ENCODE data around the gene MYLIP. TPM values are rescaled to one million over a fixed set of nuclear protein-coding genes. Genes with fewer than 3 reads are reported as not detected.

MYLIP gene
- total and polyA plus RNA-seq, 2 of the 13 experiments (the other 11 are each of a cell fraction or from before 2014, with no cell fraction given): 3.4 to 10.8 TPM

GRCh38 chr6:16158943-16159557 lies 30.2 kb downstream of the MYLIP start:
- Histone ChIP-seq H3K27me3 (ENCODE audit: control insufficient read depth in 1 of 2, insufficient read depth in 2 of 2, low read length in 2 of 2) (peaks cover 6 to 32% of the 10 kb centered on the region in 2 experiments; a peak in 4 of 5 replicates), H3K4me1 (ENCODE audit: insufficient read depth, low read length) (no peaks in the 10 kb centered on the region), H4K20me1 (ENCODE audit: insufficient read depth, low read length) (no peaks in the 10 kb centered on the region), H3K4me2 (ENCODE audit: low read depth, low read length) (no peak overlapping the region), H3K9me3 (ENCODE audit: low read length) (no peaks in the 10 kb centered on the region), H3K27ac (ENCODE audit: extremely low read length, insufficient read depth, low read length) (no peak overlapping the region), H3K36me3 (replicated peaks in 1 of 2; ENCODE audit: control insufficient read depth in 1 of 2, insufficient read depth in 2 of 2, low read length in 2 of 2) (no peaks in the 10 kb centered on the region), H2AFZ (ENCODE audit: low read length) (no peak overlapping the region), H3K79me2 (ENCODE audit: insufficient read depth, low read length) (no peaks in the 10 kb centered on the region), H3K9ac (ENCODE audit: insufficient read depth, low read depth, low read length) (no peak overlapping the region), H3K4me3 (replicated peaks in 1 of 3; ENCODE audit: insufficient read depth in 1 of 3, low read depth in 2 of 3, low read length in 3 of 3) (no peak overlapping the region)
- WGBS (ENCODE audit: low lambda C conversion rate): 5% methylated on average over 7 of the region's 7 CpGs
- ChIA-PET CTCF (ENCODE audit: low intra/inter-chr PET ratio, low total read pairs) (no interaction called here), POLR2A (no interaction called here)
- no peak for TF ChIP-seq ZNF33A (CRISPR knock-in tag; IDR thresholded peaks at IDR 0.05; ENCODE audit: borderline replicate concordance)
- no peak for TF ChIP-seq MAFF (IDR thresholded peaks at IDR 0.05; ENCODE audit: low read depth, low read length)
- TF ChIP-seq FOXJ3 (CRISPR knock-in tag; IDR thresholded peaks at IDR 0.05; ENCODE audit: borderline replicate concordance): no peak
- no peak for TF ChIP-seq ZNF790 (CRISPR knock-in tag; IDR thresholded peaks at IDR 0.05; ENCODE audit: borderline replicate concordance)
- ATAC-seq: no peak; the same call in 2 of the 3 replicates
- in situ Hi-C loops (cut with HindIII; ENCODE audit: extremely low pct_ligation_motif_present, low pct_unique_long_range_greater_than_20kb) (no loop called here), intact Hi-C loops (cut with micrococcal nuclease; ENCODE audit: unreplicated experiment) (no loop called here)
- BruUV-seq (replicated peaks): no TSS peak
- DNase-seq (ENCODE audit: low spot score): no peak
- FAIRE-seq: no peak

GRCh38 chr6:16160794-16161193 lies 31.9 kb downstream of the MYLIP start:
- CTCF ChIA-PET (ENCODE audit: low intra/inter-chr PET ratio, low total read pairs): no interaction called here
- ATAC-seq: no peak
- TF ChIP-seq ZNF589 (CRISPR knock-in tag; conservative IDR thresholded peaks at IDR 0.05) (no peak), ARNT2 (CRISPR knock-in tag; IDR thresholded peaks at IDR 0.05; ENCODE audit: low read depth) (no peak), NFE2L1 (CRISPR knock-in tag; IDR thresholded peaks at IDR 0.05; ENCODE audit: borderline replicate concordance) (no peak), GABPA (IDR thresholded peaks at IDR 0.05; ENCODE audit: low read depth, low read length) (no peak), GABPA (CRISPR knock-in tag; IDR thresholded peaks at IDR 0.05; ENCODE audit: low read depth) (no peak), NR1H2 (CRISPR knock-in tag; IDR thresholded peaks at IDR 0.05; ENCODE audit: borderline replicate concordance, low read depth) (no peak), TAF15 (IDR thresholded peaks at IDR 0.05; ENCODE audit: low read depth, low read length, poor library complexity, severe bottlenecking) (no peak), EZH2 (conservative IDR thresholded peaks at IDR 0.05; ENCODE audit: low read depth, low read length) (no peak), SIN3A (IDR thresholded peaks at IDR 0.05; ENCODE audit: borderline replicate concordance, low read depth, low read length) (no peak), DMTF1 (CRISPR knock-in tag; IDR thresholded peaks at IDR 0.05) (no peak)

More at GRCh38 chr6:16160794-16161193, 31.9 kb downstream of the MYLIP start:
- in situ Hi-C loops (cut with HindIII; ENCODE audit: extremely low pct_ligation_motif_present, low pct_unique_long_range_greater_than_20kb): no loop called here
- no peak overlapping the region for H3K4me2 ChIP-seq (ENCODE audit: low read depth, low read length)
- H3K9ac ChIP-seq (ENCODE audit: insufficient read depth, low read depth, low read length): no peak overlapping the region
- H4K20me1 ChIP-seq (ENCODE audit: insufficient read depth, low read length): no peaks in the 10 kb centered on the region
- WGBS (ENCODE audit: low lambda C conversion rate): 78% methylated on average over 10 of the region's 11 CpGs
- no peaks in the 10 kb centered on the region for H3K9me3 ChIP-seq (ENCODE audit: low read length)
- no peak overlapping the region for H3K4me3 ChIP-seq (replicated peaks in 1 of 3; ENCODE audit: insufficient read depth in 1 of 3, low read depth in 2 of 3, low read length in 3 of 3)
- H3K27me3 ChIP-seq (ENCODE audit: control insufficient read depth in 1 of 2, insufficient read depth in 2 of 2, low read length in 2 of 2): peaks cover 6 to 36% of the 10 kb centered on the region in 2 experiments; a peak in 4 of 5 replicates
- intact Hi-C loops (cut with micrococcal nuclease; ENCODE audit: unreplicated experiment): no loop called here
- H2AFZ ChIP-seq (ENCODE audit: low read length): no peak overlapping the region
- FAIRE-seq: no peak
- H3K36me3 ChIP-seq (replicated peaks in 1 of 2; ENCODE audit: control insufficient read depth in 1 of 2, insufficient read depth in 2 of 2, low read length in 2 of 2): no peaks in the 10 kb centered on the region
- no TSS peak for BruUV-seq (replicated peaks)
- H3K79me2 ChIP-seq (ENCODE audit: insufficient read depth, low read length): no peaks in the 10 kb centered on the region
- no peaks in the 10 kb centered on the region for H3K4me1 ChIP-seq (ENCODE audit: insufficient read depth, low read length)
- no peak for DNase-seq (ENCODE audit: low spot score)
- POLR2A ChIA-PET: no interaction called here
- no peak overlapping the region for H3K27ac ChIP-seq (ENCODE audit: extremely low read length, insufficient read depth, low read length)
